Common myeloid progenitor, CD34-positive (primary cell): ENCODE results near the gene CAMKK2.
A peak's percentile ranks its signal among the peaks of the same experiment; 100 is the strongest.
"Not testable (repeated sequence)": the region's sequence is repeated elsewhere in the genome, so short reads cannot be mapped to it uniquely, and the experiment has no call there.

ENCODE experiments used
- CTCF ChIA-PET: fragments of 350-600 bp; sonication (Branson Sonifier 250); formaldehyde crosslinking; loops from one replicate; lab custom pipeline; 2021; ENCODE audit warnings: antibody characterized with exemption; lab: Charles Lee
- POLR2A ChIA-PET: fragments of 350-600 bp; sonication (Branson Sonifier 250); formaldehyde crosslinking; loops from one replicate; lab custom pipeline; 2021; ENCODE audit warnings: antibody characterized with exemption; lab: Charles Lee
- DNase-seq, 3 donors: peaks; one replicate each; pipeline versions ENCODE4 v3.0.0 to v3.0.0-alpha.2; 2013
- H3K27ac ChIP-seq, 2 experiments: 1 replicate in 1 of 2; 2 replicates in 1 of 2; pipeline ENCODE4 v1.7.0; 2013; ENCODE audit warnings: inconsistent platforms in 2 of 2, low read length in 2 of 2, mild to moderate bottlenecking in 2 of 2, low read depth in 1 of 2, moderate library complexity in 1 of 2; ENCODE audit not compliant: severe bottlenecking in 2 of 2, insufficient read depth in 1 of 2, poor library complexity in 1 of 2
- H3K27me3 ChIP-seq, 5 experiments: replicated peaks in 2 of 5; 1 replicate in 3 of 5; 2 replicates in 2 of 5; pipeline versions ENCODE4 v1.6.1 to v1.7.0; 2013; ENCODE audit warnings: low read length in 4 of 5, mild to moderate bottlenecking in 2 of 5, moderate library complexity in 2 of 5, inconsistent platforms in 1 of 5; ENCODE audit not compliant: insufficient read depth in 5 of 5, control insufficient read depth in 4 of 5
- H3K36me3 ChIP-seq, 4 experiments: 1 replicate in 2 of 4; 2 replicates in 2 of 4; pipeline versions ENCODE4 v1.6.1 to v1.7.0; 2013; ENCODE audit warnings: low read length in 3 of 4, control low read depth in 1 of 4, mild to moderate bottlenecking in 1 of 4; ENCODE audit not compliant: control insufficient read depth in 4 of 4, insufficient read depth in 4 of 4
- H3K4me1 ChIP-seq, 4 experiments: 1 replicate in 3 of 4; 2 replicates in 1 of 4; pipeline versions ENCODE4 v1.6.1 to v1.7.1; 2013; ENCODE audit warnings: low read length in 3 of 4, mild to moderate bottlenecking in 3 of 4, control low read depth in 1 of 4, inconsistent platforms in 1 of 4, moderate library complexity in 1 of 4; ENCODE audit not compliant: control insufficient read depth in 4 of 4, insufficient read depth in 4 of 4; ENCODE audit errors: control extremely low read depth in 1 of 4
- H3K4me3 ChIP-seq, 7 experiments: 1 replicate in 4 of 7; 2 replicates in 3 of 7; pipeline versions ENCODE4 v1.5.1 to v1.7.0; 2013; ENCODE audit warnings: mild to moderate bottlenecking in 7 of 7, low read length in 6 of 7, moderate library complexity in 6 of 7, inconsistent platforms in 2 of 7, low read depth in 2 of 7, control low read depth in 1 of 7; ENCODE audit not compliant: insufficient read depth in 4 of 7, control insufficient read depth in 1 of 7; ENCODE audit errors: extremely low read depth in 1 of 7
- H3K9me3 ChIP-seq, 5 experiments: 1 replicate in 4 of 5; 2 replicates in 1 of 5; pipeline versions ENCODE4 v1.6.1 to v1.7.1; 2013; ENCODE audit warnings: low read length in 4 of 5, mild to moderate bottlenecking in 2 of 5, inconsistent platforms in 1 of 5, low read depth in 1 of 5, moderate library complexity in 1 of 5; ENCODE audit not compliant: control insufficient read depth in 4 of 5, insufficient read depth in 2 of 5; ENCODE audit errors: control extremely low read depth in 1 of 5
- WGBS: methylation state at CpG from one replicate; pipeline ENCODE4 v1.1.5; 2013; ENCODE audit not compliant: insufficient coverage; 5-methylcytosine and 5-hydroxymethylcytosine counted together

The CAMKK2 gene

DNA sequence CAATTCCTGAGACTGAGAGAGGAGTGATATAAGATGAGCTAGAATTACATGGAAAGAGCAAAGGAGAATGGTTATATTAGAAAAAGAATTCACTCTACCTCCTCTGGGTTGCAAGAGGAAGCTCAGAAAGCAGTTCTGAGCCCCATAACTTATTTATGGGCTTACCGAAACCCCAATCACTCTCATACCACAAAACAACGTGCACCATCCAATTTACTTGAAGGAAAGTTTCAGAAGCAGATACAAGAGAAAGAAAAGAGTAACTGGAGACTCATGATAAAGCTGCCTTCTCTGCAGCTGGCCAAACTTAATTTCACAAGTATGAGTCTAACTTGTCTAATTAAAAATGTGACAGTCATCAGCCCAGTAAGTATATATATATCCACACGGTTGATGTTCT is 27.4 kb upstream of the CAMKK2 start:
- Histone ChIP-seq H3K4me1 (peaks cover 10 to 34% (median 29%) of the 10 kb centered on the region in 4 experiments), H3K9me3 (no peaks in the 10 kb centered on the region), H3K36me3 (peaks cover 6 to 65% (median 32%) of the 10 kb centered on the region in 4 experiments), H3K27ac (no peak overlapping the region), H3K4me3 (no peak overlapping the region), H3K27me3 (no peaks in the 10 kb centered on the region)
- no peak for DNase-seq
- CTCF ChIA-PET: interaction anchor here (1.3 to 4.2 kb wide), 4 partner anchors 11 to 119 kb away, joined by 3 to 19 read pairs (median 6); no protein-coding TSS in a partner anchor
- POLR2A ChIA-PET: no interaction called here
- no CpG with 5 or more reads among the region's 3 CpGs for WGBS

DNA sequence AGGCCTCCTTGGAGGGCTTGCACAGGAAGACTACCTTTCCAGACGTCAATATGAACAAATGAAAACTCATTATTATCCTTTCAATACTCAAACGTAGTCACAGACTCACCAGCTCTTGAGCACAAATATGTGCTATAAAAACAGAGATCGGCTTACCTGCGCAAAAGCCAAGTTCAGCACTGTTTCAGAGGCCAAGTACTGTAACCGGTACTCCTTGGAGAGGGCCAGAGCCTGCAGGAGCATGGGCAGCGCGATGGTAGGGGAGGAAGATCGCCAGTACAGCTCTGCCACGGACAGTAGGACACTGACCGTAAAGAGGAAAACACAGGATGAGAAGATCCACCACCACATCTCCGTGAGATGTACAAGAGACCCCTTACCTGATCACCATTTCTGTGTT is 21.6 kb upstream of the CAMKK2 start:
- H3K27ac ChIP-seq: no peak overlapping the region

GRCh38 chr12:121314431-121314830 is 17.9 kb upstream of the CAMKK2 start:
- 100% methylated on average over 1 of the region's 3 CpGs for WGBS
- Histone ChIP-seq H3K36me3 (peaks cover 12 to 46% (median 35%) of the 10 kb centered on the region in 4 experiments), H3K27me3 (no peaks in the 10 kb centered on the region), H3K4me3 (no peak overlapping the region), H3K27ac (no peak overlapping the region), H3K9me3 (peaks cover 0 to 2% (median 0%) of the 10 kb centered on the region in 5 experiments), H3K4me1 (peaks cover 0 to 11% (median 0%) of the 10 kb centered on the region in 4 experiments)
- POLR2A ChIA-PET: no interaction called here
- CTCF ChIA-PET: interaction anchor here (0.6 kb wide), 1 partner anchor 129 kb away, joined by 4 read pairs; no protein-coding TSS in a partner anchor
- DNase-seq: peak in 1 of 3 donors; percentile 15

More for the DNA sequence above, 21.6 kb upstream of the CAMKK2 start:
- Histone ChIP-seq H3K4me3 (no peak overlapping the region), H3K36me3 (peaks cover 10 to 41% (median 27%) of the 10 kb centered on the region in 4 experiments), H3K4me1 (peaks cover 0 to 11% (median 0%) of the 10 kb centered on the region in 4 experiments), H3K27me3 (no peaks in the 10 kb centered on the region), H3K9me3 (peaks cover 0 to 2% (median 0%) of the 10 kb centered on the region in 5 experiments)
- no peak for DNase-seq
- 100% methylated on average over 11 of the region's 11 CpGs for WGBS
- CTCF ChIA-PET: interaction anchor here (2.0 kb wide), 1 partner anchor 10 kb away, joined by 9 read pairs; no protein-coding TSS in a partner anchor
- POLR2A ChIA-PET: interaction anchor here (0.7 kb wide), 1 partner anchor 120 kb away, joined by 3 read pairs; no protein-coding TSS in a partner anchor

- H3K27me3 ChIP-seq, H3K4me3 ChIP-seq, DNase-seq, H3K27ac ChIP-seq, H3K9me3 ChIP-seq: not testable (repeated sequence)
- WGBS: no CpG with 5 or more reads among the region's 1 CpG
- Histone ChIP-seq H3K4me1 (peaks cover 0 to 11% (median 3%) of the 10 kb centered on the region in 4 experiments), H3K36me3 (peaks cover 2 to 40% (median 32%) of the 10 kb centered on the region in 4 experiments)
- ChIA-PET POLR2A (interaction anchor here (0.6 kb wide), 1 partner anchor 373 kb away, joined by 3 read pairs; no protein-coding TSS in a partner anchor), CTCF (interaction anchor here (1.2 kb wide), 1 partner anchor 185 kb away, joined by 4 read pairs; no protein-coding TSS in a partner anchor)
These were observed 13.7 kb upstream of the CAMKK2 start for GRCh38 chr12:121310231-121310630.

DNA sequence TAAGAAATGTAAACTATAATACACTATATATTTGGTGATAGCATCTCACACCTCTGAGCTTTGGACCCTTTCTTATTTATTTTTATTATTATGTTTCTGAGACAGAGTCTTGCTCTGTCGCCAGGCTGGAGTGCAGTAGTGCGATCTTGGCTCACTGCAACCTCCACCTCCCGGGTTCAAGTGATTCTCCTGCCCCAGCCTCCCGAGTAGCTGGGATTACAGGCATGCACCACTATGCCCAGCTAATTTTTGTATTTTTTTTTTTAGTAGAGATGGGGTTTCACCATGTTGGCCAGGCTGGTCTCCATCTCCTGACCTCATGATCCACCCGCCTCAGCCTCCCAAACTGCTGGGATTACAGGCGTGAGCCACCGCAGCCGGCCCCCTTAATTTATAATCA is 10.9 kb upstream of the CAMKK2 start:
- H3K27ac ChIP-seq, H3K4me1 ChIP-seq, H3K4me3 ChIP-seq, H3K9me3 ChIP-seq, H3K27me3 ChIP-seq, DNase-seq, POLR2A ChIA-PET: not testable (repeated sequence)
- CTCF ChIA-PET: interaction anchor here (0.8 to 2.7 kb wide), 2 partner anchors 12 to 30 kb away, joined by 3 to 7 read pairs; no protein-coding TSS in a partner anchor
- WGBS: no CpG with 5 or more reads among the region's 8 CpGs
- peaks cover 2 to 37% (median 28%) of the 10 kb centered on the region in 4 experiments for H3K36me3 ChIP-seq

GRCh38 chr12:121304306-121304705 is 7.8 kb upstream of the CAMKK2 start:
- H3K27ac ChIP-seq: no peak overlapping the region
- no peaks in the 10 kb centered on the region for H3K27me3 ChIP-seq
- CTCF ChIA-PET: no interaction called here
- peaks cover 0 to 3% (median 1%) of the 10 kb centered on the region in 4 experiments for H3K4me1 ChIP-seq
- POLR2A ChIA-PET: no interaction called here
- whole genome bisulfite sequencing: 100% methylated on average over 2 of the region's 4 CpGs
- H3K9me3 ChIP-seq: no peaks in the 10 kb centered on the region
- H3K36me3 ChIP-seq: peaks cover 0 to 14% (median 10%) of the 10 kb centered on the region in 4 experiments
- no peak for DNase-seq
- H3K4me3 ChIP-seq: no peak overlapping the region

- peaks cover 7 to 13% (median 10%) of the 10 kb centered on the region in 4 experiments for H3K4me1 ChIP-seq
- peak in 1 of 3 donors; percentile 18 for DNase-seq
- no peak overlapping the region for H3K27ac ChIP-seq
- WGBS: 73% methylated on average over 3 of the region's 4 CpGs
- ChIA-PET POLR2A (no interaction called here), CTCF (no interaction called here)
- no peaks in the 10 kb centered on the region for H3K27me3 ChIP-seq
- no peaks in the 10 kb centered on the region for H3K9me3 ChIP-seq
- no peak overlapping the region for H3K4me3 ChIP-seq
- H3K36me3 ChIP-seq: no peaks in the 10 kb centered on the region
These were observed 5.4 kb upstream of the CAMKK2 start for GRCh38 chr12:121301876-121302275.
